Right lobe of liver (tissue), 6 donors: Measurements from ENCODE around the gene PDK2. TPM values are rescaled to one million over a fixed set of nuclear protein-coding genes. Genes with fewer than 3 reads are reported as not detected.

ENCODE experiments used
- ATAC-seq, 4 donors: fragments of 200-7000 bp; cut with Tn5 transposase; one replicate each; pipeline ENCODE4 v1.9.1; 2020; ENCODE audit warnings: mild to moderate bottlenecking in 4 of 4, moderate library complexity in 4 of 4
- DNase-seq, 3 donors: peaks; one replicate each; pipeline ENCODE4 v3.0.0-alpha.2; 2020
- H3K27ac ChIP-seq, 3 donors: fragments of 200-600 bp; one replicate each; pipeline ENCODE4 v1.8.0; 2022
- H3K27me3 ChIP-seq, 2 donors: fragments of 200-600 bp; one replicate each; pipeline ENCODE4 v1.8.0; 2022
- H3K36me3 ChIP-seq, 4 donors: fragments of 200-600 bp; sonication (generic) in 1 of 4; one replicate each; pipeline versions ENCODE4 v1.5.1 to v1.8.0; 2017 to 2022; ENCODE audit warnings: control low read depth in 1 of 4
- H3K4me1 ChIP-seq, 4 donors: fragments of 200-600 bp; sonication (generic) in 1 of 4; one replicate each; pipeline versions ENCODE4 v1.5.1 to v1.8.0; 2017 to 2022; ENCODE audit warnings: control low read depth in 1 of 4
- H3K4me3 ChIP-seq, 3 donors: fragments of 200-600 bp; one replicate each; pipeline ENCODE4 v1.8.0; 2022
- H3K9me3 ChIP-seq, 4 donors: fragments of 200-600 bp; sonication (generic) in 1 of 4; one replicate each; pipeline versions ENCODE4 v1.5.1 to v1.8.0; 2017 to 2022; ENCODE audit warnings: control low read depth in 1 of 4
- CTCF ChIP-seq, 4 donors: fragments of 200-600 bp in 3 of 4; fragments of 450-650 bp in 1 of 4; IDR thresholded peaks; one replicate each; pipeline versions ENCODE4 v1.5.1 to v1.8.0; 2016 to 2022; ENCODE audit warnings: antibody characterized with exemption in 4 of 4, mild to moderate bottlenecking in 2 of 4
- POLR2A ChIP-seq: fragments of 450-650 bp; IDR thresholded peaks from one replicate; pipeline ENCODE4 v1.6.1; 2017; ENCODE audit warnings: antibody characterized with exemption, mild to moderate bottlenecking
- WGBS: methylation state at CpG from one replicate; pipeline ENCODE4 v1.1.6; 2018; ENCODE audit warnings: low coverage, low lambda C conversion rate; ENCODE audit not compliant: insufficient coverage; ENCODE audit errors: missing lambda C conversion rate; 5-methylcytosine and 5-hydroxymethylcytosine counted together
- intact Hi-C, 2 donors: fragments of 100-400 bp; cut with DNase I; formaldehyde crosslinking; loops; one replicate each; pipeline versions ENCODE4 v1.11.2 to v1.14.1; 2022
- total RNA-seq, 6 experiments: library from RNA; depleted of rRNA in 2 of 6; stranded (reverse); fragments of >200 nt in 2 of 6; fragmentation: NEBNext Ultra II Directional in 3 of 6; extraction: Animal tissue kit (Norgen Biotek cat#: 25700) in 3 of 6; gene quantifications; one replicate each; pipeline versions ENCODE4 v1.1.0 to v1.2.4, GENCODE V29; 2016 to 2023
- donor health status: DM: no; HTN: yes; CAD: no.
- donor health status: DM: no; HTN: no; CAD: no.
- donor health status: DM: no; HTN: no; CAD: no.
- donor health status: DM: no; HTN: yes; CAD: no.
- donor health status: DM: no; HTN: yes; CAD: no.

The PDK2 gene
- total RNA-seq, 6 experiments from 2014 or later: 25.0 to 58.0 (median 44.8) TPM

GRCh38 chr17:50136096-50136687, 41.0 kb downstream of the PDK2 start:
- no peak for ATAC-seq
- peaks cover 0 to 9% (median 0%) of the 10 kb centered on the region in 4 donors for H3K4me1 ChIP-seq
- no peak overlapping the region for H3K4me3 ChIP-seq
- H3K9me3 ChIP-seq: no peaks in the 10 kb centered on the region
- H3K27me3 ChIP-seq: no peaks in the 10 kb centered on the region
- no peak overlapping the region for H3K27ac ChIP-seq
- no peak for DNase-seq
- H3K36me3 ChIP-seq: peaks cover 5 to 50% (median 11%) of the 10 kb centered on the region in 4 donors
- 100% methylated on average over 3 of the region's 11 CpGs for WGBS
- intact Hi-C loops: no loop called here
- TF ChIP-seq POLR2A: no peak
- TF ChIP-seq CTCF (IDR thresholded peaks at IDR 0.05): no peak

GRCh38 chr17:50137042-50137441, 41.9 kb downstream of the PDK2 start:
- Histone ChIP-seq H3K4me1 (peaks cover 0 to 9% (median 0%) of the 10 kb centered on the region in 4 donors), H3K27ac (no peak overlapping the region), H3K9me3 (no peaks in the 10 kb centered on the region), H3K36me3 (peaks cover 7 to 57% (median 12%) of the 10 kb centered on the region in 4 donors), H3K4me3 (no peak overlapping the region), H3K27me3 (no peaks in the 10 kb centered on the region)
- WGBS: 92% methylated on average over 2 of the region's 4 CpGs
- DNase-seq (no peak), ATAC-seq (no peak)
- TF ChIP-seq CTCF (IDR thresholded peaks at IDR 0.05) (no peak), POLR2A (no peak)
- intact Hi-C loops: no loop called here

GRCh38 chr17:50139185-50139783, 44.1 kb downstream of the PDK2 start:
- no peak for TF ChIP-seq CTCF (IDR thresholded peaks at IDR 0.05)
- no peak for TF ChIP-seq POLR2A
- H3K9me3 ChIP-seq: no peaks in the 10 kb centered on the region
- no peak overlapping the region for H3K4me3 ChIP-seq
- ATAC-seq: no peak
- H3K4me1 ChIP-seq: peaks cover 0 to 22% (median under 1%) of the 10 kb centered on the region in 4 donors
- intact Hi-C loops: no loop called here
- no peaks in the 10 kb centered on the region for H3K27me3 ChIP-seq
- no peak for DNase-seq
- peaks cover 7 to 64% (median 15%) of the 10 kb centered on the region in 4 donors for H3K36me3 ChIP-seq
- 83% methylated on average over 8 of the region's 15 CpGs for WGBS
- H3K27ac ChIP-seq: no peak overlapping the region

GRCh38 chr17:50139950-50140885, 45.1 kb downstream of the PDK2 start:
- intact Hi-C loops: no loop called here
- no peaks in the 10 kb centered on the region for H3K9me3 ChIP-seq
- DNase-seq: peak; percentile 74 to 84 (median 81)
- ATAC-seq: peak; percentile 71 to 83 (median 78)
- H3K27me3 ChIP-seq: no peaks in the 10 kb centered on the region
- no peak overlapping the region for H3K4me3 ChIP-seq
- H3K36me3 ChIP-seq: peaks cover 7 to 57% (median 15%) of the 10 kb centered on the region in 4 donors
- no peak overlapping the region for H3K27ac ChIP-seq
- TF ChIP-seq CTCF (IDR thresholded peaks at IDR 0.05): peak; percentile 94 to 97 (median 95)
- no peak for TF ChIP-seq POLR2A
- peaks cover 0 to 32% (median 5%) of the 10 kb centered on the region in 4 donors for H3K4me1 ChIP-seq
- 49% methylated on average over 5 of the region's 19 CpGs for WGBS
